GM23248 (cell line): ENCODE data around the gene POR.

ENCODE experiments used
- EZH2 ChIP-seq: fragments of 200-600 bp; sonication (generic); IDR thresholded peaks from 2 replicates; pipeline ENCODE4 v1.6.1; 2018; ENCODE audit warnings: antibody characterized with exemption, mild to moderate bottlenecking; ENCODE audit not compliant: insufficient read depth, poor library complexity, severe bottlenecking
- EZH2phosphoT487 ChIP-seq: fragments of 200-600 bp; sonication (generic); IDR thresholded peaks from 2 replicates; pipeline ENCODE4 v1.6.1; 2018; ENCODE audit warnings: antibody characterized with exemption, moderate library complexity, mild to moderate bottlenecking, low read depth; ENCODE audit not compliant: insufficient read depth

DNA sequence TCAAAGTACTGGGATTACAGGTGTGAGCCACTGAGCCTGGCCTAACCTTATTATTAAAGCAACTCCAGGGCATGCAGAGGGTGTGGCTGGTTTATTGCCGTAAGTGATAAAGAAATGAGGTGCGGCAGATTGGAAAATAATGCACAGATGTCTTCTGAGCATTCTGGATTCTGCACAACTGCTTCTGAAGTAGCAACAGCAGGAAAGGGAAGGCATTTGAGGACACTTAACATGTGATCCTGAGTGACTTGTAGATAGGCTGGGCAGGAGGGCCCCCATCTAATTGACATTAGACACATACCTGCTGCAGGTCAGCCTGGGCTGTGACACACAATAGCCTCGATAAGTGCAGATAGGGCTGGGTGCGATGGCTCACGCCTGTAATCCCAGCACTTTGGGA is 30.5 kb upstream of the POR start:
- TF ChIP-seq EZH2 (no peak), EZH2phosphoT487 (no peak)
